Measurements from ENCODE around the gene CAMK2D.

DNA sequence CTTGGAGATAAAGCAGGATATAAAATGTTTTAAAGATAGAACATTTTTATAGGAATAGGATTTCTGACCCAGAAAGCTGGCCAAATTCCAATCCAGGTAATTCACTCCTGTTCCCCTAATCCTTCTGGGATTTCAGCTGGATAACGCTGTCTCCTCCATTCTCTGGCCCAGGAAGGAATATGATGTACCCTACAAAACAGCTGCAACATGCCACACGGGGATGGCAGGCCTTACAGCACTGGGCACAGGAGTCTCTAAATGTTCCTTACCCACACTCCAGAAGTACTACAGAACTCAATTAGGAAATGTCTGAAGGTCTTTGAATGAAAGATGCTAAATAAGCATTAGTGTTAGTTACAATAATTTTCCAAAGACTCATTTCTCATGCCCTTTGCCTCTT is 15.8 kb downstream of the CAMK2D start:
- TF ChIP-seq, protein P1, sequence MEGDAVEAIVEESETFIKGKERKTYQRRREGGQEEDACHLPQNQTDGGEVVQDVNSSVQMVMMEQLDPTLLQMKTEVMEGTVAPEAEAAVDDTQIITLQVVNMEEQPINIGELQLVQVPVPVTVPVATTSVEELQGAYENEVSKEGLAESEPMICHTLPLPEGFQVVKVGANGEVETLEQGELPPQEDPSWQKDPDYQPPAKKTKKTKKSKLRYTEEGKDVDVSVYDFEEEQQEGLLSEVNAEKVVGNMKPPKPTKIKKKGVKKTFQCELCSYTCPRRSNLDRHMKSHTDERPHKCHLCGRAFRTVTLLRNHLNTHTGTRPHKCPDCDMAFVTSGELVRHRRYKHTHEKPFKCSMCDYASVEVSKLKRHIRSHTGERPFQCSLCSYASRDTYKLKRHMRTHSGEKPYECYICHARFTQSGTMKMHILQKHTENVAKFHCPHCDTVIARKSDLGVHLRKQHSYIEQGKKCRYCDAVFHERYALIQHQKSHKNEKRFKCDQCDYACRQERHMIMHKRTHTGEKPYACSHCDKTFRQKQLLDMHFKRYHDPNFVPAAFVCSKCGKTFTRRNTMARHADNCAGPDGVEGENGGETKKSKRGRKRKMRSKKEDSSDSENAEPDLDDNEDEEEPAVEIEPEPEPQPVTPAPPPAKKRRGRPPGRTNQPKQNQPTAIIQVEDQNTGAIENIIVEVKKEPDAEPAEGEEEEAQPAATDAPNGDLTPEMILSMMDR (conservative IDR thresholded peaks at IDR 0.05 in 1 of 2, IDR thresholded peaks at IDR 0.05 in 1 of 2; ENCODE audit: low read depth in 1 of 2, low read length in 2 of 2), result no peak
- TF ChIP-seq EZH2 (IDR thresholded peaks at IDR 0.05; ENCODE audit: low read length, missing control alignments), result no peak

Measured in fibroblast of lung (primary cell).